ENCODE measurements around the gene GAS2L2.

DNA sequence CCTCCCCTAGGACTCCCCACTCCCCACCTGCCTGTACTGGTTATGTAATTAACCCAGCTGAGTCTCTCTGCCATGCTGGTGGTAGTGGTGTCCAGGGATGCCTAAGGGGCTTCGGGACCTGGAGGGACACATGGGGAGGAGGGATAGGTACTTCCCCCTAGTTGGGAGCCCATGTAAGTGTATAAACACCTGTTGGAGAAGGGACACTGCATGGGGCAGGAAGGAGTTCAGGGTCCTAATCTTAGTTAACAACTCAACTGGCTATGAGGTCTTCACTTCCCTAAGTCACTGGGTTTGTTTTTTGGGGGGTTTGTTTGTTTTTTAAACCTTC is 20.3 kb downstream of the GAS2L2 start:
- TF ChIP-seq, protein P1, sequence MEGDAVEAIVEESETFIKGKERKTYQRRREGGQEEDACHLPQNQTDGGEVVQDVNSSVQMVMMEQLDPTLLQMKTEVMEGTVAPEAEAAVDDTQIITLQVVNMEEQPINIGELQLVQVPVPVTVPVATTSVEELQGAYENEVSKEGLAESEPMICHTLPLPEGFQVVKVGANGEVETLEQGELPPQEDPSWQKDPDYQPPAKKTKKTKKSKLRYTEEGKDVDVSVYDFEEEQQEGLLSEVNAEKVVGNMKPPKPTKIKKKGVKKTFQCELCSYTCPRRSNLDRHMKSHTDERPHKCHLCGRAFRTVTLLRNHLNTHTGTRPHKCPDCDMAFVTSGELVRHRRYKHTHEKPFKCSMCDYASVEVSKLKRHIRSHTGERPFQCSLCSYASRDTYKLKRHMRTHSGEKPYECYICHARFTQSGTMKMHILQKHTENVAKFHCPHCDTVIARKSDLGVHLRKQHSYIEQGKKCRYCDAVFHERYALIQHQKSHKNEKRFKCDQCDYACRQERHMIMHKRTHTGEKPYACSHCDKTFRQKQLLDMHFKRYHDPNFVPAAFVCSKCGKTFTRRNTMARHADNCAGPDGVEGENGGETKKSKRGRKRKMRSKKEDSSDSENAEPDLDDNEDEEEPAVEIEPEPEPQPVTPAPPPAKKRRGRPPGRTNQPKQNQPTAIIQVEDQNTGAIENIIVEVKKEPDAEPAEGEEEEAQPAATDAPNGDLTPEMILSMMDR (IDR thresholded peaks at IDR 0.05; ENCODE audit: insufficient read depth, low read depth, low read length) = no peak
- no peak for TF ChIP-seq EZH2 (IDR thresholded peaks at IDR 0.05; ENCODE audit: insufficient read depth, low read length)

Data from astrocyte (in vitro differentiated cells and primary cell).